Panc1 (cell line): ENCODE data around the gene LRCH1. TPM values are rescaled to one million over a fixed set of nuclear protein-coding genes. Genes with fewer than 3 reads are reported as not detected.
"Not testable (repeated sequence)": the region's sequence is repeated elsewhere in the genome, so short reads cannot be mapped to it uniquely, and the experiment has no call there.

Experiments used
- ATAC-seq: fragments of 200-7000 bp; cut with Tn5 transposase; 2 replicates; pipeline ENCODE4 v1.9.1; 2020; ENCODE audit warnings: mild to moderate bottlenecking, moderate library complexity
- BruUV-seq: library from RNA; stranded (reverse); fragments of 400-500 nt; replicated peaks from 2 replicates; lab custom pipeline; 2021; lab: Mats Ljungman, UMichigan
- CTCF ChIA-PET: fragments of 300-600 bp; sonication (Branson Sonifier 250); formaldehyde crosslinking; loops from one replicate; lab custom pipeline; 2022; ENCODE audit warnings: antibody characterized with exemption; lab: Charles Lee
- POLR2A ChIA-PET: fragments of 300-600 bp; sonication (Branson Sonifier 250); formaldehyde crosslinking; loops from one replicate; lab custom pipeline; 2022; ENCODE audit warnings: antibody characterized with exemption; lab: Charles Lee
- DNase-seq: peaks from one replicate; pipeline ENCODE4 v3.0.0-alpha.2; 2010; ENCODE audit warnings: low read depth, low spot score
- H3K27ac ChIP-seq: 2 replicates; pipeline ENCODE4 v1.5.1; 2011; ENCODE audit warnings: mild to moderate bottlenecking, low read length, inconsistent platforms
- H3K27me3 ChIP-seq: fragments of 200-500 bp; sonication (Bioruptor generic); 2 replicates; pipeline ENCODE4 v1.6.0; 2014; ENCODE audit warnings: low read length, inconsistent platforms; ENCODE audit not compliant: control insufficient read depth, insufficient read depth
- H3K36me3 ChIP-seq: fragments of 200-500 bp; sonication (Bioruptor generic); 2 replicates; pipeline ENCODE4 v1.5.1; 2014; ENCODE audit warnings: inconsistent platforms, mild to moderate bottlenecking, low read length, moderate library complexity; ENCODE audit not compliant: control insufficient read depth, insufficient read depth
- H3K4me1 ChIP-seq: 2 replicates; pipeline ENCODE4 v1.5.1; 2011; ENCODE audit warnings: inconsistent platforms, mild to moderate bottlenecking, low read length, moderate library complexity; ENCODE audit not compliant: control insufficient read depth, insufficient read depth
- H3K4me3 ChIP-seq, 2 experiments: 2 replicates each; pipeline ENCODE4 v1.5.1; 2011 to 2012; ENCODE audit warnings: low read depth in 2 of 2, low read length in 2 of 2, mild to moderate bottlenecking in 2 of 2, inconsistent platforms in 1 of 2, moderate library complexity in 1 of 2
- H3K9me3 ChIP-seq: fragments of 200-500 bp; sonication (Bioruptor generic); 2 replicates; pipeline ENCODE4 v1.5.1; 2014; ENCODE audit warnings: low read depth, mild to moderate bottlenecking, inconsistent platforms, low read length, moderate library complexity; ENCODE audit not compliant: control insufficient read depth, insufficient read depth
- POLR2AphosphoS5 ChIP-seq: IDR thresholded peaks from 2 replicates; pipeline ENCODE4 v1.6.1; 2012; ENCODE audit warnings: mild to moderate bottlenecking, low read depth, low read length, moderate library complexity
- SIN3A ChIP-seq: IDR thresholded peaks from 2 replicates; pipeline ENCODE4 v1.6.1; 2012; ENCODE audit warnings: low read depth, mild to moderate bottlenecking, low read length, moderate library complexity, borderline replicate concordance; ENCODE audit not compliant: insufficient read depth
- TCF7L2 ChIP-seq: IDR thresholded peaks from 2 replicates; pipeline ENCODE4 v1.6.1; 2011; ENCODE audit warnings: mild to moderate bottlenecking, low read depth, low read length, inconsistent platforms
- in situ Hi-C: cut with HindIII; loops from 2 replicates; pipeline ENCODE4 v1.10.0; 2016; ENCODE audit warnings: low sequenced_read_pairs, low pct_unique_long_range_greater_than_20kb
- intact Hi-C: fragments of 100-400 bp; cut with micrococcal nuclease; formaldehyde crosslinking; loops from one replicate; pipeline ENCODE4 v1.10.0; 2022; ENCODE audit not compliant: unreplicated experiment
- total RNA-seq: library from RNA; stranded (reverse); gene quantifications from one replicate; pipeline ENCODE4 v1.2.1, GENCODE V29; 2021; ENCODE audit not compliant: unreplicated experiment
- TF ChIP-seq, protein P1 (sequence below): fragments of 450-650 bp; IDR thresholded peaks from 2 replicates; pipeline ENCODE4 v1.5.1; 2017; ENCODE audit warnings: mild to moderate bottlenecking
- TF ChIP-seq, protein P2 (sequence below), 2 experiments: IDR thresholded peaks; 2 replicates each; pipeline ENCODE4 v1.6.1; 2011 to 2012; ENCODE audit warnings: low read depth in 2 of 2, control low read depth in 1 of 2, low read length in 1 of 2, mild to moderate bottlenecking in 1 of 2, moderate library complexity in 1 of 2; ENCODE audit not compliant: insufficient read depth in 1 of 2

The LRCH1 gene
- total RNA-seq, 1 experiment from 2014 or later = 7.9 TPM

DNA sequence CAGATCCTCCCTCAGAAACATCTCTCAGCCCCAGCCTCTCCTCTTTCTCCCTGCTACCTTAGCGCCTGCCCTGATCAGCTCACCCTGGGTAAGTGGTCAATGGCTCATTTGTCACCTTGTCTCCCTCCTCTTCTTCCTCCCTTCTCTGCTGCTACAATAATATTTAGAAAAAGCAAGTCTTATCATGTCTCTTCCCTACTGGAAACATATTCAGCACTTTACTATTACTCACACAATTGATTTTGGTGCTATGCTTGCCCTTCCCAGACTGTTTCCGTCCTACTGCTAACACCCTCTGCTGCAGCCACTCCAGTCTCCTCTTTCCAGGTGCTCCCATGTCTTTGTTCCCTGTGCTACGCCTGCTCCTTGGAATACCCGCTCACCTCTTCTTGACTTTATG, 208.2 kb downstream of the LRCH1 start:
- ChIA-PET POLR2A (no interaction called here), CTCF (no interaction called here)
- no peaks in the 10 kb centered on the region for H3K36me3 ChIP-seq
- no peak for DNase-seq
- no peaks in the 10 kb centered on the region for H3K9me3 ChIP-seq
- ATAC-seq = no peak
- intact Hi-C loops = loop anchor here (10.0 kb wide), 1 partner anchor 1014 kb away; no protein-coding TSS in a partner anchor
- no peaks in the 10 kb centered on the region for H3K27me3 ChIP-seq
- H3K4me3 ChIP-seq = no peak overlapping the region
- TF ChIP-seq, protein P1, sequence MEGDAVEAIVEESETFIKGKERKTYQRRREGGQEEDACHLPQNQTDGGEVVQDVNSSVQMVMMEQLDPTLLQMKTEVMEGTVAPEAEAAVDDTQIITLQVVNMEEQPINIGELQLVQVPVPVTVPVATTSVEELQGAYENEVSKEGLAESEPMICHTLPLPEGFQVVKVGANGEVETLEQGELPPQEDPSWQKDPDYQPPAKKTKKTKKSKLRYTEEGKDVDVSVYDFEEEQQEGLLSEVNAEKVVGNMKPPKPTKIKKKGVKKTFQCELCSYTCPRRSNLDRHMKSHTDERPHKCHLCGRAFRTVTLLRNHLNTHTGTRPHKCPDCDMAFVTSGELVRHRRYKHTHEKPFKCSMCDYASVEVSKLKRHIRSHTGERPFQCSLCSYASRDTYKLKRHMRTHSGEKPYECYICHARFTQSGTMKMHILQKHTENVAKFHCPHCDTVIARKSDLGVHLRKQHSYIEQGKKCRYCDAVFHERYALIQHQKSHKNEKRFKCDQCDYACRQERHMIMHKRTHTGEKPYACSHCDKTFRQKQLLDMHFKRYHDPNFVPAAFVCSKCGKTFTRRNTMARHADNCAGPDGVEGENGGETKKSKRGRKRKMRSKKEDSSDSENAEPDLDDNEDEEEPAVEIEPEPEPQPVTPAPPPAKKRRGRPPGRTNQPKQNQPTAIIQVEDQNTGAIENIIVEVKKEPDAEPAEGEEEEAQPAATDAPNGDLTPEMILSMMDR = no peak
- TF ChIP-seq, protein P2, sequence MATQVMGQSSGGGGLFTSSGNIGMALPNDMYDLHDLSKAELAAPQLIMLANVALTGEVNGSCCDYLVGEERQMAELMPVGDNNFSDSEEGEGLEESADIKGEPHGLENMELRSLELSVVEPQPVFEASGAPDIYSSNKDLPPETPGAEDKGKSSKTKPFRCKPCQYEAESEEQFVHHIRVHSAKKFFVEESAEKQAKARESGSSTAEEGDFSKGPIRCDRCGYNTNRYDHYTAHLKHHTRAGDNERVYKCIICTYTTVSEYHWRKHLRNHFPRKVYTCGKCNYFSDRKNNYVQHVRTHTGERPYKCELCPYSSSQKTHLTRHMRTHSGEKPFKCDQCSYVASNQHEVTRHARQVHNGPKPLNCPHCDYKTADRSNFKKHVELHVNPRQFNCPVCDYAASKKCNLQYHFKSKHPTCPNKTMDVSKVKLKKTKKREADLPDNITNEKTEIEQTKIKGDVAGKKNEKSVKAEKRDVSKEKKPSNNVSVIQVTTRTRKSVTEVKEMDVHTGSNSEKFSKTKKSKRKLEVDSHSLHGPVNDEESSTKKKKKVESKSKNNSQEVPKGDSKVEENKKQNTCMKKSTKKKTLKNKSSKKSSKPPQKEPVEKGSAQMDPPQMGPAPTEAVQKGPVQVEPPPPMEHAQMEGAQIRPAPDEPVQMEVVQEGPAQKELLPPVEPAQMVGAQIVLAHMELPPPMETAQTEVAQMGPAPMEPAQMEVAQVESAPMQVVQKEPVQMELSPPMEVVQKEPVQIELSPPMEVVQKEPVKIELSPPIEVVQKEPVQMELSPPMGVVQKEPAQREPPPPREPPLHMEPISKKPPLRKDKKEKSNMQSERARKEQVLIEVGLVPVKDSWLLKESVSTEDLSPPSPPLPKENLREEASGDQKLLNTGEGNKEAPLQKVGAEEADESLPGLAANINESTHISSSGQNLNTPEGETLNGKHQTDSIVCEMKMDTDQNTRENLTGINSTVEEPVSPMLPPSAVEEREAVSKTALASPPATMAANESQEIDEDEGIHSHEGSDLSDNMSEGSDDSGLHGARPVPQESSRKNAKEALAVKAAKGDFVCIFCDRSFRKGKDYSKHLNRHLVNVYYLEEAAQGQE (IDR thresholded peaks at IDR 0.05; ENCODE audit: insufficient read depth in 1 of 2, low read depth in 2 of 2, low read length in 1 of 2) = no peak
- TF ChIP-seq POLR2AphosphoS5 = no peak
- TF ChIP-seq TCF7L2 = no peak
- TF ChIP-seq SIN3A = no peak
- no peaks in the 10 kb centered on the region for H3K4me1 ChIP-seq
- BruUV-seq = no TSS peak
- in situ Hi-C loops = no loop called here
- no peak overlapping the region for H3K27ac ChIP-seq

DNA sequence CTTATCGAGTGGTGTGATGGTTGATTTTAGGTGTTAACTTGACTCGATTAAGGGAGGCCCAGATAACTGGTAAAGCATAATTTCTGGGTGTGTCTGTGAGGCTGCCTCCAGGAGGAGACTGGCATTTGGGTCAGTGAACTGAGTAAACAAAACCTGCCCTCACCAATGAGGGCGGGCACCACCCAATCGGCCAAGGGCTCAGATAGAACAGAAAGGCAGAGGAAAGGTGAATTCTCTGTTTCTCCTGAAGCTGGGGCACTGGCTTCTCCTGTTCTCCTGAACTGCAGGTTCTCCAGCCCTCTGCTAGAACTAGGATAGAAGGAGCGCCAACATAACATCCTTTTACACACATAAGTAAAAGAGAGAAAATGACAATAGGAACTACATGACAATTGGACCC, 208.9 kb downstream of the LRCH1 start:
- intact Hi-C loops (loop anchor here (10.0 kb wide), 1 partner anchor 1013 kb away; no protein-coding TSS in a partner anchor), in situ Hi-C loops (no loop called here)
- no peak for DNase-seq
- ATAC-seq = no peak
- ChIA-PET POLR2A (no interaction called here), CTCF (no interaction called here)
- TF ChIP-seq TCF7L2 (no peak), POLR2AphosphoS5 (no peak), SIN3A (no peak)
- TF ChIP-seq, protein P1 = no peak
- TF ChIP-seq, protein P2 (IDR thresholded peaks at IDR 0.05; ENCODE audit: insufficient read depth in 1 of 2, low read depth in 2 of 2, low read length in 1 of 2) = no peak
- H3K27ac ChIP-seq = no peak overlapping the region
- no peaks in the 10 kb centered on the region for H3K9me3 ChIP-seq
- no TSS peak for BruUV-seq
- no peaks in the 10 kb centered on the region for H3K27me3 ChIP-seq
- H3K4me3 ChIP-seq = no peak overlapping the region
- H3K4me1 ChIP-seq = no peaks in the 10 kb centered on the region
- no peaks in the 10 kb centered on the region for H3K36me3 ChIP-seq

DNA sequence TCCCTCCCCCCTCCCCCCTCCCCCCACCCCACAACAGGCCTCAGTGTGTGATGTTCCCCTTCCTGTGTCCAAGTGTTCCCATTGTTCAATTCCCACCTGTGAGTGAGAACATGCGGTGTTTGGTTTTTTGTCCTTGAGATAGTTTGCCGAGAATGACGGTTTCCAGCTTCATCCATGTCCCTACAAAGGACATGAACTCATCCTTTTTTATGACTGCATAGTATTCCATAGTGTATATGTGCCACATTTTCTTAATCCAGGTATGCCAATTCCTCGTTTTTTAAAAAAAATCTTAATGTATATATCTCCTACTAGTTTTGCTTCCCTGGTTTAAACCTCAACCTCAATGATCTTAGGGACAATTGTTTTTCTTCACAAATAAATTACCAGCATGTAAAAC, 217.0 kb downstream of the LRCH1 start:
- H3K36me3 ChIP-seq, H3K9me3 ChIP-seq, H3K27me3 ChIP-seq, H3K4me1 ChIP-seq, POLR2A ChIA-PET, BruUV-seq, H3K4me3 ChIP-seq, H3K27ac ChIP-seq, in situ Hi-C loops, ATAC-seq, DNase-seq, CTCF ChIA-PET: not testable (repeated sequence)
- intact Hi-C loops = loop anchor here (10.0 kb wide), 1 partner anchor 1005 kb away; no protein-coding TSS in a partner anchor
